Endometrial microvascular endothelial cells (primary cell): ENCODE data around the gene MPV17. TPM values are rescaled to one million over a fixed set of nuclear protein-coding genes. Genes with fewer than 3 reads are reported as not detected.
"Not testable (repeated sequence)": the region's sequence is repeated elsewhere in the genome, so short reads cannot be mapped to it uniquely, and the experiment has no call there.

Experiments used
- in situ Hi-C: cut with HindIII; loops from 2 replicates; pipeline ENCODE4 v1.10.0; 2017; ENCODE audit warnings: low sequenced_read_pairs, low pct_unique_long_range_greater_than_20kb; ENCODE audit errors: inconsistent ontology term
- total RNA-seq: library from RNA; depleted of rRNA; stranded (reverse); fragments of >200 nt; gene quantifications from one replicate; pipeline ENCODE4 v1.2.3, GENCODE V29; 2015; ENCODE audit errors: inconsistent ontology term

Gene MPV17
- total RNA-seq, 1 donor from 2014 or later, result 115 TPM

GRCh38 chr2:27304488-27305240, 18.2 kb downstream of the MPV17 start:
- in situ Hi-C loops, result no loop called here

GRCh38 chr2:27303093-27304025, 19.5 kb downstream of the MPV17 start:
- in situ Hi-C loops, result no loop called here

- in situ Hi-C loops, result not testable (repeated sequence)
Measured at GRCh38 chr2:27300606-27301005, 22.3 kb downstream of the MPV17 start.

GRCh38 chr2:27298391-27299080, 24.4 kb downstream of the MPV17 start:
- in situ Hi-C loops, result no loop called here

- in situ Hi-C loops, result no loop called here
Measured at GRCh38 chr2:27297195-27297594, 25.7 kb downstream of the MPV17 start.

- in situ Hi-C loops, result no loop called here
Measured at GRCh38 chr2:27296481-27296880, 26.4 kb downstream of the MPV17 start.

GRCh38 chr2:27294928-27295327, 28.0 kb downstream of the MPV17 start:
- in situ Hi-C loops, result no loop called here

- in situ Hi-C loops, result no loop called here
Measured at GRCh38 chr2:27291865-27292264, 31.0 kb downstream of the MPV17 start.

- in situ Hi-C loops, result no loop called here
Measured at GRCh38 chr2:27290549-27290948, 32.3 kb downstream of the MPV17 start.

- in situ Hi-C loops, result no loop called here
Measured at GRCh38 chr2:27288610-27289009, 34.3 kb downstream of the MPV17 start.

GRCh38 chr2:27285481-27285880, 37.4 kb downstream of the MPV17 start:
- in situ Hi-C loops, result no loop called here

- in situ Hi-C loops, result no loop called here
Measured at GRCh38 chr2:27284996-27285395, 37.9 kb downstream of the MPV17 start.

GRCh38 chr2:27282892-27283291, 40.0 kb downstream of the MPV17 start:
- in situ Hi-C loops, result no loop called here

- in situ Hi-C loops, result no loop called here
Measured at GRCh38 chr2:27281855-27282559, 40.9 kb downstream of the MPV17 start, which contains the start of gene TRIM54. Gene TRIM54, plus strand, starts transcription at chr2:27282429. Its CDS starts 303 bp downstream, at chr2:27282732.

GRCh38 chr2:27281442-27281841, 41.5 kb downstream of the MPV17 start:
- in situ Hi-C loops, result no loop called here

GRCh38 chr2:27280826-27281225, 42.1 kb downstream of the MPV17 start:
- in situ Hi-C loops, result no loop called here

- in situ Hi-C loops, result no loop called here
Measured at GRCh38 chr2:27278010-27278409, 44.9 kb downstream of the MPV17 start.

GRCh38 chr2:27275211-27276150, 47.4 kb downstream of the MPV17 start, which contains the start of gene DNAJC5G:
Gene DNAJC5G, plus strand, starts transcription at chr2:27275433. Its CDS starts 1,296 bp downstream, at chr2:27276729.
- in situ Hi-C loops, result no loop called here
